Pulmonary artery endothelial cell (primary cell): ENCODE data around the gene UPK2. TPM values are rescaled to one million over a fixed set of nuclear protein-coding genes. Genes with fewer than 3 reads are reported as not detected.
A peak's percentile ranks its signal among the peaks of the same experiment; 100 is the strongest.
"Not testable (repeated sequence)": the region's sequence is repeated elsewhere in the genome, so short reads cannot be mapped to it uniquely, and the experiment has no call there.

Experiments
- DNase-seq: peaks from one replicate; pipeline ENCODE4 v3.0.0-alpha.2; 2011; ENCODE audit warnings: low read depth, low spot score
- total RNA-seq: library from RNA; depleted of rRNA; stranded (reverse); fragments of >200 nt; gene quantifications from 2 replicates; pipeline ENCODE4 v1.2.3, GENCODE V29; 2014

Gene UPK2
- total RNA-seq, 1 donor from 2014 or later = not detected

GRCh38 chr11:118984825-118985224 is 28.7 kb downstream of the UPK2 start:
- DNase-seq = no peak

- DNase-seq = no peak
Measured at GRCh38 chr11:118988280-118988679, 32.2 kb downstream of the UPK2 start.

- not testable (repeated sequence) for DNase-seq
Measured at GRCh38 chr11:118991486-118992038, 35.5 kb downstream of the UPK2 start.

GRCh38 chr11:118996926-118997626 is 41.0 kb downstream of the UPK2 start:
- no peak for DNase-seq

GRCh38 chr11:118997627-118998387 is 41.7 kb downstream of the UPK2 start, which contains the start of gene CENATAC:
Gene CENATAC, plus strand, starts transcription at chr11:118998138. Its CDS starts 60 bp downstream, at chr11:118998198.
- DNase-seq = peak; percentile 45

- no peak for DNase-seq
Measured at GRCh38 chr11:118998388-118998717, 42.3 kb downstream of the UPK2 start.

GRCh38 chr11:118998822-118999221 is 42.7 kb downstream of the UPK2 start:
- peak; percentile 29 for DNase-seq

- no peak for DNase-seq
Measured at GRCh38 chr11:119000906-119001305, 44.8 kb downstream of the UPK2 start.

GRCh38 chr11:119006656-119007055 is 50.6 kb downstream of the UPK2 start:
- DNase-seq = no peak

Other genes starting within 250 kb of the UPK2 start
- gene DDX6, start 165.1 kb upstream of the UPK2 start, total RNA-seq = 127 and 174 TPM in 2 replicates
- not detected in 2 replicates for gene CXCR5, start 72.4 kb upstream of the UPK2 start, total RNA-seq
- gene BCL9L, start 30.4 kb upstream of the UPK2 start, total RNA-seq = 8.3 and 9.1 TPM in 2 replicates
- not detected in 2 replicates for gene FOXR1, start 15.5 kb downstream of the UPK2 start, total RNA-seq
- 11.6 and 13.9 TPM in 2 replicates for gene CENATAC, start 41.8 kb downstream of the UPK2 start, total RNA-seq
- gene RPS25, start 62.0 kb downstream of the UPK2 start, total RNA-seq = 629 and 746 TPM in 2 replicates
- 64.5 and 119 TPM in 2 replicates for gene TRAPPC4, start 62.5 kb downstream of the UPK2 start, total RNA-seq
- 15.2 and 15.4 TPM in 2 replicates for gene SLC37A4, start 74.6 kb downstream of the UPK2 start, total RNA-seq
- gene HYOU1, start 100.9 kb downstream of the UPK2 start, total RNA-seq = 174 and 354 TPM in 2 replicates
- 21.5 and 27.4 TPM in 2 replicates for gene VPS11, start 111.5 kb downstream of the UPK2 start, total RNA-seq
- gene HMBS, start 128.6 kb downstream of the UPK2 start, total RNA-seq = 7.8 and 11.0 TPM in 2 replicates
- 14.4 and 32.7 TPM in 2 replicates for gene DPAGT1, start 145.6 kb downstream of the UPK2 start, total RNA-seq
- gene C2CD2L, start 151.0 kb downstream of the UPK2 start, total RNA-seq = 2.0 and 4.5 TPM in 2 replicates
- gene HINFP, start 165.3 kb downstream of the UPK2 start, total RNA-seq = 15.4 and 17.7 TPM in 2 replicates
- gene ABCG4, start 192.8 kb downstream of the UPK2 start, total RNA-seq = 0.20 and 0.35 TPM in 2 replicates
- 10.9 and 15.5 TPM in 2 replicates for gene NLRX1, start 212.4 kb downstream of the UPK2 start, total RNA-seq
- gene NHERF4, start 229.2 kb downstream of the UPK2 start, total RNA-seq = 0.13 TPM in 1 of 2 replicates, not detected in the other